Lung (tissue), 12 donors: Measurements from ENCODE around the gene ACTRT2. TPM values are rescaled to one million over a fixed set of nuclear protein-coding genes. Genes with fewer than 3 reads are reported as not detected.

Experiments used
- ATAC-seq: fragments of 200-7000 bp; cut with Tn5 transposase; one replicate; pipeline ENCODE4 v1.9.1; 2020; ENCODE audit warnings: moderate number of reproducible peaks; ENCODE audit not compliant: insufficient read depth, low FRiP score
- DNase-seq, 3 donors: peaks; one replicate each; pipeline ENCODE4 v3.0.0-alpha.2; 2013 to 2017
- H3K27ac ChIP-seq, 2 donors: one replicate each; pipeline ENCODE4 v1.5.1; 2013; ENCODE audit warnings: mild to moderate bottlenecking in 2 of 2, moderate library complexity in 2 of 2, control low read depth in 1 of 2, inconsistent platforms in 1 of 2, low read depth in 1 of 2, low read length in 1 of 2
- H3K27me3 ChIP-seq, 3 donors: one replicate each; pipeline ENCODE4 v1.5.1; 2013; ENCODE audit warnings: low read length in 2 of 3; ENCODE audit not compliant: control insufficient read depth in 3 of 3, insufficient read depth in 3 of 3
- H3K36me3 ChIP-seq, 4 donors: one replicate each; pipeline ENCODE4 v1.5.1; 2013; ENCODE audit warnings: low read length in 4 of 4, mild to moderate bottlenecking in 1 of 4, moderate library complexity in 1 of 4; ENCODE audit not compliant: control insufficient read depth in 4 of 4, insufficient read depth in 4 of 4
- H3K4me1 ChIP-seq, 5 donors: one replicate each; pipeline ENCODE4 v1.5.1; 2013; ENCODE audit warnings: low read length in 5 of 5, mild to moderate bottlenecking in 2 of 5, moderate library complexity in 1 of 5; ENCODE audit not compliant: control insufficient read depth in 5 of 5, insufficient read depth in 5 of 5
- H3K4me3 ChIP-seq: one replicate; pipeline ENCODE4 v1.5.1; 2013; ENCODE audit warnings: mild to moderate bottlenecking, control low read depth, moderate library complexity
- H3K9ac ChIP-seq, 2 donors: one replicate each; pipeline ENCODE4 v1.5.1; 2013; ENCODE audit warnings: low read length in 2 of 2, control low read depth in 1 of 2; ENCODE audit not compliant: insufficient read depth in 1 of 2
- H3K9me3 ChIP-seq, 4 donors: one replicate each; pipeline ENCODE4 v1.5.1; 2013; ENCODE audit warnings: low read length in 3 of 4, mild to moderate bottlenecking in 1 of 4, moderate library complexity in 1 of 4; ENCODE audit not compliant: control insufficient read depth in 4 of 4, insufficient read depth in 3 of 4
- CTCF ChIP-seq: IDR thresholded peaks from 2 replicates; pipeline ENCODE4 v1.5.1; 2012; ENCODE audit warnings: mild to moderate bottlenecking; ENCODE audit errors: control extremely low read depth, extremely low read depth
- WGBS, 2 donors: extraction: QIAGEN DNeasy Blood & Tissue Kit; methylation state at CpG; one replicate each; pipeline ENCODE4 v1.1.7; 2013; 5-methylcytosine and 5-hydroxymethylcytosine counted together
- polyA plus RNA-seq, 2 donors: library from polyadenylated mRNA; stranded (reverse); fragments of 200-250 nt; gene quantifications; one replicate each; pipeline ENCODE4 v1.2.1, GENCODE V29; 2013
- total RNA-seq, 2 donors: library from RNA; depleted of rRNA in 1 of 2; stranded (reverse); fragments of >200 nt in 1 of 2; gene quantifications; one replicate each; pipeline ENCODE4 v1.2.1, GENCODE V29; 2014 to 2021
- donor health status: control.
- donor health status: control.
- donor health status: Bipolar disorder and iron deficiency.
- donor health status: healthy.
- donor health status: DM: yes; HTN: yes; CAD: no.

ACTRT2 gene
- total and polyA plus RNA-seq, 4 donors = not detected

GRCh38 chr1:3007298-3008147, 13.7 kb upstream of the ACTRT2 start:
- H3K27me3 ChIP-seq = peaks cover 0 to 4% (median 3%) of the 10 kb centered on the region in 3 donors
- DNase-seq (no peak), ATAC-seq (no peak)
- H3K4me1 ChIP-seq = peaks cover 0 to 5% (median 0%) of the 10 kb centered on the region in 5 donors
- H3K4me3 ChIP-seq = no peak overlapping the region
- no peak overlapping the region for H3K9ac ChIP-seq
- TF ChIP-seq CTCF = no peak
- peaks cover 0 to 15% (median 4%) of the 10 kb centered on the region in 4 donors for H3K9me3 ChIP-seq
- H3K36me3 ChIP-seq = no peaks in the 10 kb centered on the region
- WGBS, 2 donors = 67 to 81% methylated on average over 4 of the region's 4 CpGs
- H3K27ac ChIP-seq = no peak overlapping the region

GRCh38 chr1:3009021-3009420, 12.2 kb upstream of the ACTRT2 start:
- no peak for TF ChIP-seq CTCF
- peaks cover 0 to 15% (median 4%) of the 10 kb centered on the region in 4 donors for H3K9me3 ChIP-seq
- H3K27me3 ChIP-seq = peaks cover 0 to 13% (median 10%) of the 10 kb centered on the region in 3 donors
- H3K27ac ChIP-seq = no peak overlapping the region
- H3K4me3 ChIP-seq = no peak overlapping the region
- H3K9ac ChIP-seq = no peak overlapping the region
- no peaks in the 10 kb centered on the region for H3K36me3 ChIP-seq
- H3K4me1 ChIP-seq = peaks cover 0 to 5% (median 0%) of the 10 kb centered on the region in 5 donors
- ATAC-seq (no peak), DNase-seq (peak in 1 of 3 donors; percentile 8)
- 94 to 99% methylated on average over 6 of the region's 6 CpGs for WGBS, 2 donors

- no peak overlapping the region for H3K9ac ChIP-seq
- DNase-seq = peak in 1 of 3 donors; percentile 8
- H3K4me3 ChIP-seq = no peak overlapping the region
- peaks cover 0 to 18% (median 15%) of the 10 kb centered on the region in 3 donors for H3K27me3 ChIP-seq
- 96 to 98% methylated on average over 2 of the region's 2 CpGs for WGBS, 2 donors
- H3K36me3 ChIP-seq = no peaks in the 10 kb centered on the region
- H3K9me3 ChIP-seq = peaks cover 0 to 15% (median 4%) of the 10 kb centered on the region in 4 donors
- ATAC-seq = no peak
- H3K4me1 ChIP-seq = peaks cover 0 to 5% (median 0%) of the 10 kb centered on the region in 5 donors
- no peak for TF ChIP-seq CTCF
- H3K27ac ChIP-seq = no peak overlapping the region
These were observed 11.7 kb upstream of the ACTRT2 start for GRCh38 chr1:3009556-3009955.
